NCI-H2227 treated with DMSO at 0.1 percent for 48 hours (cell line): Measurements from ENCODE around the gene MT1A.
A peak's percentile ranks its signal among the peaks of the same experiment; 100 is the strongest.
"Not testable (repeated sequence)": the region's sequence is repeated elsewhere in the genome, so short reads cannot be mapped to it uniquely, and the experiment has no call there.

Experiments
- DNase-seq: peaks from one replicate; lab custom pipeline; 2025; lab: John Stamatoyannopoulos, UW

The MT1A gene

GRCh38 chr16:56657555-56658326, 19.3 kb downstream of the MT1A start, which contains the start of gene MT1F:
TSS of gene MT1F (plus strand) at chr16:56657959. CDS start at chr16:56658059, 100 bp downstream.
- peak; percentile 84 for DNase-seq

DNA sequence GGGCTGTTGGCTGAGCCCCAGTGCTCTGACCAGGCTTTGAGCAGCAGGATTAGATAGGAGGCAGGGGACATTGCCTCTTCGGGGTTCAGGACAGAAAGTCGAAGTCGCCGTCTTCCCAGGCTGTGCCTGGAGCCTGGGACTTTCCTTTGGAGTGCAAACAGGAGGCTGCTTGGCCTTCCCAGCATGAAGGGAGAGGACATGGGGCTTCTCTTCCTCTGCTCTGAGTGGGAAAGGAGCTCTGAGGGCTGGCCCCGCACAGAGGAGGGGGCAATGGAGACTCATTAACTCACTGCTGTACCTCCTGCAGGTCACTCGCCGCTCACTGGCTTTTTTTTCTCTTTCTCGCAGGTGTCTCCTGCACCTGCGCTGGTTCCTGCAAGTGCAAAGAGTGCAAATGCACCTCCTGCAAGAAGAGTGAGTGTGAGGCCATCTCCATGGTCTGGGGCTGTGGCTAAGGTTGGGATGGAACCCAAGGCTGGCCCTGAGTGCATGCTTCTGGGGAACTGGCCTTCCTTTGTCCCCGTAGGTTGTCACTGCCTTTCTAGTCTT, 19.9 kb downstream of the MT1A start:
- no peak for DNase-seq

- peak; percentile 24 for DNase-seq
Measured at GRCh38 chr16:56662357-56663354, 24.2 kb downstream of the MT1A start.

- DNase-seq, result no peak
Measured at GRCh38 chr16:56664506-56664905, 26.0 kb downstream of the MT1A start.

GRCh38 chr16:56665286-56666261, 27.1 kb downstream of the MT1A start:
- DNase-seq, result not testable (repeated sequence)

- no peak for DNase-seq
Measured at GRCh38 chr16:56667581-56668571, 29.4 kb downstream of the MT1A start, which contains the start of gene MT1G. TSS of gene MT1G (minus strand) at chr16:56668065. CDS start at chr16:56667993, 72 bp downstream.

- no peak for DNase-seq
Measured at GRCh38 chr16:56669005-56669839, 30.8 kb downstream of the MT1A start, which contains the start of gene MT1H. TSS of gene MT1H (plus strand) at chr16:56669814. CDS start at chr16:56669885, 71 bp downstream.

DNA sequence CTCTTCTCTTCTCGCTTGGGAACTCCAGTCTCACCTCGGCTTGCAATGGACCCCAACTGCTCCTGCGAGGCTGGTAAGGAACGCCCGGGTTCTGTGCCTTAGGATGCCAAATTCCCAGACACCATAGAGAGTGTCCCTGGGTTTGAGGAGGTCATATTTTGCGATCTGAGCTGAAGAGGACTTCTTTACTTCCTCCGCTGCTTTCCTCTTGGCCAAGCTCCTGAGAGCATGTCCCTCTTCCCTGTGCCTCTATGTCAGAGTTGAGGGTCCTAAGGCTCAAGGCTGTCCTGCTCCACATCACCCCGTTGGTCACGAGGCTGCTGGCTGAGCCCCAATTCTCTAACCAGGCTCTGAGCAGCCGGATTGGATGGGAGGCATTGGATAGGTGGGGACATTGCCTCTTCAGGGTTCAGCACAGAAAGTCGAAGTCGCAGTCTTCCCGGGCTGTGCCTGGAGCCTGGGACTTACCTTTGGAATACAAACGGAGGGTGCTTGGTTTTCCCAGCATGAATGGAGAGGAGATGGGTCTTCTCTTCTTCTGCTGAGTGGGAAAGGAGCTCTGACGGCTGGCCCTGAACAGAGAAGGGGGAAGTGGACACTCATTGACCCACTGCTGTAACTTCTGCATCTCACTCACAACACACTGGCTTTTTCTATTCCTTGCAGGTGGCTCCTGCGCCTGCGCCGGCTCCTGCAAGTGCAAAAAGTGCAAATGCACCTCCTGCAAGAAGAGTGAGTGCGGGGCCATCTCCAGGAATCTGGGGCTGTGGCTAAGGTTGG, 31.6 kb downstream of the MT1A start:
- DNase-seq, result no peak

GRCh38 chr16:56670620-56670934, 32.1 kb downstream of the MT1A start:
- no peak for DNase-seq

DNA sequence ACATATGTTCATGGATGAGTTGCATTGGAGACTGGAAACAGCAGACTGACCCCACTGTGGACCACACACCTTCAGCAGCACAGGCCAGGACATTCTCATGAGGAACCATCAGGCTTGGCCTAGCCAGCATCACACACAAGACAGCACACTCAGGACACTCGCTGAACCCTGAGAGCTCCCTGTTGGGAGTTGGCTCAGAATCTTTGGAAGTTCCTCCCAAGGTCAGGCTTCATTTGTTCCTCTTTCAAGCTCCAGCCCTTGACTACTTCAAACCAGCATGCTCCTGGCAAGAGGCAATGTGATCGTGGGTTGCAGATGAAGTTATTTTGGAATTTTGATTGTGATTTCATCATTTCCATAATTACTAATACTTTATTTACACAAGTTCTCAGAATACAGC, 33.2 kb downstream of the MT1A start:
- DNase-seq, result not testable (repeated sequence)

- DNase-seq, result not testable (repeated sequence)
Measured at GRCh38 chr16:56672171-56672570, 33.7 kb downstream of the MT1A start.

- no peak for DNase-seq
Measured at GRCh38 chr16:56672761-56673536, 34.5 kb downstream of the MT1A start.

DNA sequence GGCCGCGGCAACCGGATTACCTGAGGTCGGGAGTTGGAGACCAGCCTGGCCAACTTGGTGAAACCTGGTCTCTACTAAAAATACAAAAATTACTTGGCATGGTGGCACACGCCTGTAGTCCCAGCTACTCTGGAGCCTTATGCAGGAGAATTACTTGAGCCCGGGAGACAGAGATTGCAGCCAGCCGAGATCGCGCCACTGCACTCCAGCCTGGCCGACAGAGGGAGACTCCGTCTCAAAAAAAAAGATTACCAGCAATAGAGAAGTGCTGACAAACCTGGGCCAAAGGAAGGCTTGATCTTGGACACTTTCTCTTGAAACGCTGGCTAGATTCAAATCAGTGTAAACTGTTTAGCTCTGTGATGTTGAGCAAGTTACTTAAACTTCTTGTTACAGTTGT, 35.5 kb downstream of the MT1A start:
- DNase-seq, result no peak

DNA sequence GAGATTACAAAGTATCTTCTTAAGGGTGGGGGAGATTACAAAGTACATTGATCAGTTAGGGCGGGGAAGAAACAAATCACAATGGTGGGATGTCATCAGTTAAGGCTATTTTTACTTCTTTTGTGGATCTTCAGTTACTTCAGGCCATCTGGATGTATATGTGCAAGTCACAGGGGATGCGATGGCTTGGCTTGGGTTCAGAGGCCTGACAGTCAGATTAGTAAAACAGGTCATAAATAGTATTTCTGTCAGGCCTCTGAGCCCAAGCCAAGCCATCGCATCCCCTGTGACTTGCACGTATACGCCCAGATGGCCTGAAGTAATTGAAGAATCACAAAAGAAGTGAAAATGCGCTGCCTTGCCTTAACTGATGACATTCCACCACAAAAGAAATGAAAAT, 36.1 kb downstream of the MT1A start:
- DNase-seq, result not testable (repeated sequence)

- DNase-seq, result peak; percentile 63
Measured at GRCh38 chr16:56675685-56676210, 37.3 kb downstream of the MT1A start.

- no peak for DNase-seq
Measured at GRCh38 chr16:56677474-56677873, 39.0 kb downstream of the MT1A start.

DNA sequence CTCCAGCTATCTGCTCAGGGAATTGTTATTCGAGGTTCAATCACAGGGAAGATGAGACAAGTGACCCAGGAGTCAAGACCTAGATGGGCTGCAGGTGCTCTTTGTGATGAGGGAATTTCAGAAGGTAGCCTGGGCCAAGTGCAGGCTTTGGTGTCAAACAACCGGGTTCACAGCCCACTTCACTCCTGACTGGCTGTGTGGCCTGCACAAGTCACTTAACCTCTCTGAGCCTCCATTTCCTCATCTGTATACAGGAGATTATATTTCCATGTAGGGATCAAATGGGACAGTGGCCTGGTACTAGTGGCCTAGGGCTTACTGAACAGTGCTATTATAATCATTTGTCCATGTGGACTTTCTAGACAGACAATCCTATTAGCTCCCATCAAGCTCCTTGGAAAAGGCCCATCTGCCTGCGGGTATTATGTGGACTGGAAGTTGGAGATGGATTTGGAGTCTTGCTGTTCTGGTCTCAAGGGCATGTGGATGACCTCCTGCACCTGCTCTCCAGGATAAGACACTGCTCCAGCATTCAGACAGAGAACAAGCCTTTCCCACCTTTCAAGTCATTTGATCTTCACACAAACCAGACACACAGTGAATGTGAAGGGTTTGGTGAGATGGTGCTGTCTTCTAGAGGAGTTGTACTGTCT, 40.7 kb downstream of the MT1A start:
- no peak for DNase-seq
